Left lung (tissue), 10 donors: ENCODE results near the gene WDR5. TPM values are rescaled to one million over a fixed set of nuclear protein-coding genes. Genes with fewer than 3 reads are reported as not detected.
A peak's percentile ranks its signal among the peaks of the same experiment; 100 is the strongest.

ENCODE experiments used
- ATAC-seq: fragments of 200-7000 bp; cut with Tn5 transposase; one replicate; pipeline ENCODE4 v1.9.1; 2020; ENCODE audit warnings: moderate library complexity
- DNase-seq, 4 donors: peaks; one replicate each; pipeline ENCODE4 v3.0.0-alpha.2; 2013 to 2020
- H3K27ac ChIP-seq, 2 donors: fragments of 200-600 bp; sonication (generic) in 1 of 2; one replicate each; pipeline versions ENCODE4 v1.5.0 to v1.8.0; 2020 to 2021
- H3K27me3 ChIP-seq, 2 donors: fragments of 200-600 bp; sonication (generic) in 1 of 2; one replicate each; pipeline versions ENCODE4 v1.5.0 to v1.8.0; 2020 to 2021
- H3K36me3 ChIP-seq, 2 donors: fragments of 200-600 bp; sonication (generic) in 1 of 2; one replicate each; pipeline versions ENCODE4 v1.5.0 to v1.8.0; 2020 to 2021
- H3K4me1 ChIP-seq, 2 donors: fragments of 200-600 bp; one replicate each; pipeline ENCODE4 v1.8.0; 2021
- H3K4me3 ChIP-seq, 2 donors: fragments of 200-600 bp; sonication (generic) in 1 of 2; one replicate each; pipeline versions ENCODE4 v1.5.0 to v1.8.0; 2020 to 2021; ENCODE audit warnings: mild to moderate bottlenecking in 1 of 2
- H3K9me3 ChIP-seq, 2 donors: fragments of 200-600 bp; sonication (generic) in 1 of 2; one replicate each; pipeline versions ENCODE4 v1.5.0 to v1.8.0; 2020 to 2021
- intact Hi-C, 2 donors: fragments of 100-400 bp; cut with DNase I; formaldehyde crosslinking; loops; one replicate each; pipeline versions ENCODE4 v1.11.2 to v1.14.2; 2022
- polyA plus RNA-seq, 6 donors: library from polyadenylated mRNA; unstranded; fragments of 120-200 nt; gene quantifications; one replicate each; pipeline ENCODE4 v1.2.1, GENCODE V29; 2013; ENCODE audit not compliant: insufficient read length in 6 of 6
- total RNA-seq, 2 donors: library from RNA; stranded (reverse); fragmentation: NEBNext Ultra II Directional; extraction: Animal tissue kit (Norgen Biotek cat#: 25700); gene quantifications; one replicate each; pipeline ENCODE4 v1.2.1, GENCODE V29; 2021
- TF ChIP-seq, protein P1 (sequence below), 2 donors: fragments of 200-600 bp; sonication (generic) in 1 of 2; IDR thresholded peaks; one replicate each; pipeline versions ENCODE4 v1.5.0 to v1.8.0; 2021; ENCODE audit warnings: antibody characterized with exemption in 2 of 2
- donor health status: DM: no; HTN: yes; CAD: no.
- donor health status: DM: no; HTN: no; CAD: no.

The WDR5 gene
- total and polyA plus RNA-seq, 8 donors, result 23.7 to 36.3 (median 31.8) TPM

- H3K36me3 ChIP-seq, result peaks cover 0 to 4% of the 10 kb centered on the region in 2 donors
- no peak overlapping the region for H3K4me3 ChIP-seq
- TF ChIP-seq, protein P1, sequence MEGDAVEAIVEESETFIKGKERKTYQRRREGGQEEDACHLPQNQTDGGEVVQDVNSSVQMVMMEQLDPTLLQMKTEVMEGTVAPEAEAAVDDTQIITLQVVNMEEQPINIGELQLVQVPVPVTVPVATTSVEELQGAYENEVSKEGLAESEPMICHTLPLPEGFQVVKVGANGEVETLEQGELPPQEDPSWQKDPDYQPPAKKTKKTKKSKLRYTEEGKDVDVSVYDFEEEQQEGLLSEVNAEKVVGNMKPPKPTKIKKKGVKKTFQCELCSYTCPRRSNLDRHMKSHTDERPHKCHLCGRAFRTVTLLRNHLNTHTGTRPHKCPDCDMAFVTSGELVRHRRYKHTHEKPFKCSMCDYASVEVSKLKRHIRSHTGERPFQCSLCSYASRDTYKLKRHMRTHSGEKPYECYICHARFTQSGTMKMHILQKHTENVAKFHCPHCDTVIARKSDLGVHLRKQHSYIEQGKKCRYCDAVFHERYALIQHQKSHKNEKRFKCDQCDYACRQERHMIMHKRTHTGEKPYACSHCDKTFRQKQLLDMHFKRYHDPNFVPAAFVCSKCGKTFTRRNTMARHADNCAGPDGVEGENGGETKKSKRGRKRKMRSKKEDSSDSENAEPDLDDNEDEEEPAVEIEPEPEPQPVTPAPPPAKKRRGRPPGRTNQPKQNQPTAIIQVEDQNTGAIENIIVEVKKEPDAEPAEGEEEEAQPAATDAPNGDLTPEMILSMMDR (IDR thresholded peaks at IDR 0.05), result no peak
- no peak overlapping the region for H3K27ac ChIP-seq
- H3K9me3 ChIP-seq, result peaks cover 0 to 5% of the 10 kb centered on the region in 2 donors
- H3K4me1 ChIP-seq, result peaks cover 6 to 19% of the 10 kb centered on the region in 2 donors
- intact Hi-C loops, result no loop called here
- no peaks in the 10 kb centered on the region for H3K27me3 ChIP-seq
- ATAC-seq, result no peak
- DNase-seq, result no peak
These were observed 29.0 kb downstream of the WDR5 start for GRCh38 chr9:134164879-134165278.

DNA sequence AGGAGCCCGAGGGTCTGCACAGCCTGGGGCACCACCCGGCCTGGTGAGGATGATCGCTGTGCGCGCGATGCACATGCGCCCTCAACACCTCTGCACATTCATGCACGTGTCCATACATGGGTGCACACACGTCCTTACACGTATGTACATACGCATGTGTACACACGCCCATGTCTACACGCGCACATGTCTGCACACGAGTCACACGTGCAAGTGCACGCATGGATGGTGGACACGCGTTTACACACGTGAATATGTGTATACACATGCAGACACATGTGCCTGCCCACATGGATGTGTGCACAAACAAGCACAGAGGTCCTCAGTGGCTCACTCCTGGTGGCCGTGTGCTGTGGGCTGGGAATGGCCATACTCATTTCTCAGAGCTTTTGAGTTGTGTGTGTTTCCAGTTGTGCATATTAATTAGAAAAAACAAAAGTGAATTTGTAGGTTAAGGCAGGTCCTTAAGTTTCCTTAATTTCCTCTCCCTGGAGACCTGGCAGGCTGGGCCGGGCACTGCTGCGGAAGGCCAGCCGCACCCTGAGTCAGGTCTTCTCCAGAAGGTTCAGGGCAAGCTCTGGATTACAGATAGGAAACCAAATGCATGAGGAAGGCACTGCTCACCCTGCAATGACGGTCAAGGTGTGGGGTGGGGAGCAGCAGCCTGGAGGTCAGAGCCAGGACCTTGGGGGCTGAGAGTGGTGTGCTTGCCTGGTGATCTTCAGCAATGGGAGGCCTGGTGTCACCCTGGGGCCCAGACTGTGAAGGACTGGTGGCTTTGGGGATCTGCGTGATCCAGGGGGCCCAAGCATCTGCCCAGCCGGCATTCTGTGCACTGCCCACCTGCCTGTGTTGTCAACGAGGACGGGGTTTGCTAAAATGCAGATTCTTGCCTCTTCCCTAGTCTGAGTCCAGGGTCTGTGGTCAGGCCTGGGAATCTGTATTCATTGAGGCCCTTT is 29.8 kb downstream of the WDR5 start:
- Histone ChIP-seq H3K4me3 (no peak overlapping the region), H3K27me3 (no peaks in the 10 kb centered on the region), H3K27ac (no peak overlapping the region), H3K36me3 (peaks cover 0 to 4% of the 10 kb centered on the region in 2 donors), H3K9me3 (peaks cover 0 to 5% of the 10 kb centered on the region in 2 donors), H3K4me1 (peaks cover 6 to 19% of the 10 kb centered on the region in 2 donors)
- TF ChIP-seq, protein P1 (IDR thresholded peaks at IDR 0.05), result no peak
- intact Hi-C loops, result no loop called here
- ATAC-seq (no peak), DNase-seq (peak in 1 of 4 donors; percentile 84)

- no peak for ATAC-seq
- peaks cover 6 to 19% of the 10 kb centered on the region in 2 donors for H3K4me1 ChIP-seq
- intact Hi-C loops, result no loop called here
These were observed 30.5 kb downstream of the WDR5 start for GRCh38 chr9:134166374-134166773.

DNA sequence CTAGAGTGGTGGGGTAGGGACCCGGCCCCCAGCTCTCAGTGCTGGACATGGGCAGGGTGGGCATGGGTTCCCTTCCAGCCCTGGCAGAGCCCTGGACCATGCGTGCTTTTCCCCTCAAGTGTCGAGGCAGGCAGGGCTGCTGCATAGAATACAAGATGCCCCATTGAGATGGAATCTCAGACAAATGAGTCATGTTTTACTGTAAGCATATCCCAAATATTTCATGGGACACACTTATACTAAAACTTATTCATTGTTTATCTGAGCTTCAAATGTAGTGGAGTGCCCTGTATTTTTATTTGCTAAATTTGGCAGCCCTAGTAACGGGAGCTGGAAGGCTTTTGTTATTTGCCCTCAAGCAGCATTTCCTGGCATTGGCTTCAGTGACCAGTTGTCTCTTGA is 31.6 kb downstream of the WDR5 start:
- TF ChIP-seq, protein P1 (IDR thresholded peaks at IDR 0.05), result no peak
- Histone ChIP-seq H3K36me3 (no peaks in the 10 kb centered on the region), H3K27me3 (no peaks in the 10 kb centered on the region), H3K27ac (no peak overlapping the region), H3K9me3 (peaks cover 0 to 5% of the 10 kb centered on the region in 2 donors), H3K4me1 (peaks cover 18 to 24% of the 10 kb centered on the region in 2 donors), H3K4me3 (no peak overlapping the region)
- no peak for ATAC-seq
- intact Hi-C loops, result no loop called here
- DNase-seq, result peak in 1 of 4 donors; percentile 55

More at GRCh38 chr9:134166374-134166773, 30.5 kb downstream of the WDR5 start:
- TF ChIP-seq, protein P1 (IDR thresholded peaks at IDR 0.05), result no peak
- Histone ChIP-seq H3K27ac (no peak overlapping the region), H3K9me3 (peaks cover 0 to 5% of the 10 kb centered on the region in 2 donors), H3K4me3 (no peak overlapping the region), H3K27me3 (no peaks in the 10 kb centered on the region), H3K36me3 (no peaks in the 10 kb centered on the region)
- peak in 1 of 4 donors; percentile 68 for DNase-seq
